ENCODE measurements around the gene GALM. TPM values are rescaled to one million over a fixed set of nuclear protein-coding genes. Genes with fewer than 3 reads are reported as not detected.

Gene GALM
- total and polyA plus RNA-seq, 2 of the 8 experiments (the other 6 are each of a cell fraction or from before 2014, with no cell fraction given): 9.9 to 13.1 TPM

- Histone ChIP-seq H3K4me1 (replicated peaks in 1 of 4; ENCODE audit: control insufficient read depth in 3 of 4, insufficient read depth in 4 of 4, low read length in 3 of 4) (peaks cover 0 to 4% (median 0%) of the 10 kb centered on the region in 4 experiments; a peak in 1 of 7 replicates), H2BK5ac (ENCODE audit: low read depth, low read length) (no peak overlapping the region), H3K14ac (ENCODE audit: insufficient read length) (no peak overlapping the region), H4K91ac (replicated peaks; ENCODE audit: insufficient read length, low read length) (no peak overlapping the region), H3K4me3 (ENCODE audit: extremely low read depth in 1 of 4, insufficient read depth in 2 of 4, low read depth in 3 of 4, low read length in 4 of 4) (no peak overlapping the region), H3K9ac (replicated peaks in 1 of 4; ENCODE audit: extremely low read depth in 1 of 4, low read depth in 3 of 4, low read length in 3 of 4) (no peak overlapping the region), H2AK5ac (ENCODE audit: low read depth, low read length) (no peak overlapping the region), H3K4ac (replicated peaks; ENCODE audit: insufficient read length, low read depth, low read length) (no peak overlapping the region), H2BK20ac (ENCODE audit: low read length) (no peak overlapping the region), H3K23ac (ENCODE audit: insufficient read length) (no peak overlapping the region), H3K27me3 (replicated peaks in 1 of 4; ENCODE audit: control insufficient read depth in 3 of 4, extremely low read depth in 1 of 4, insufficient read depth in 3 of 4, low read length in 3 of 4) (no peaks in the 10 kb centered on the region), H3K9me3 (ENCODE audit: insufficient read depth in 2 of 2, low read depth in 1 of 2, low read length in 1 of 2) (no peaks in the 10 kb centered on the region), H2BK12ac (ENCODE audit: low read depth, low read length) (no peak overlapping the region), H3K23me2 (ENCODE audit: low read depth, low read length) (no peaks in the 10 kb centered on the region), H4K8ac (ENCODE audit: extremely low read depth, insufficient read depth, low read length) (no peak overlapping the region), H3K4me2 (ENCODE audit: insufficient read depth in 1 of 2, low read depth in 2 of 2, low read length in 2 of 2) (no peak overlapping the region), H3K56ac (replicated peaks; ENCODE audit: insufficient read length, low read depth, low read length) (no peak overlapping the region), H3K18ac (ENCODE audit: extremely low read depth, low read length) (no peak overlapping the region), H4K5ac (ENCODE audit: insufficient read length, low read depth, low read length) (no peak overlapping the region), H2AFZ (ENCODE audit: low read length) (no peak overlapping the region), H3K36me3 (ENCODE audit: control insufficient read depth in 2 of 4, insufficient read depth in 4 of 4, low read length in 3 of 4) (no peaks in the 10 kb centered on the region), H3K27ac (ENCODE audit: low read depth, low read length) (no peak overlapping the region), H2BK120ac (replicated peaks; ENCODE audit: low read depth, low read length) (no peak overlapping the region), H3K79me1 (ENCODE audit: low read depth, low read length) (no peaks in the 10 kb centered on the region), H4K20me1 (replicated peaks in 1 of 2; ENCODE audit: control insufficient read depth in 1 of 2, insufficient read depth in 2 of 2, low read length in 2 of 2) (no peaks in the 10 kb centered on the region), H3K79me2 (ENCODE audit: control insufficient read depth in 1 of 2, insufficient read depth in 2 of 2, low read length in 2 of 2) (no peaks in the 10 kb centered on the region), H2BK15ac (ENCODE audit: low read length) (no peak overlapping the region)
- 90% methylated on average over 3 of the region's 3 CpGs; no CpG with 5 or more reads in 1 of the 2 experiments for WGBS, 2 experiments (ENCODE audit: extremely low coverage in 1 of 2, insufficient coverage in 1 of 2, insufficient read length in 1 of 2, insufficient replicate concordance in 2 of 2, low coverage in 1 of 2, low lambda C conversion rate in 2 of 2, missing lambda C conversion rate in 1 of 2)
- CTCF ChIA-PET (ENCODE audit: partially characterized antibody): interaction anchor here (0.6 to 1.6 kb wide), 5 partner anchors 9 to 257 kb away, joined by 3 to 7 read pairs (median 5); no protein-coding TSS in a partner anchor
- FAIRE-seq (no peak), DNase-seq (ENCODE audit: low read depth in 1 of 2, low spot score in 2 of 2) (no peak)
- POLR2A ChIA-PET (ENCODE audit: partially characterized antibody): interaction anchor here (0.7 to 1.5 kb wide), 3 partner anchors 10 to 22 kb away, joined by 3 to 4 read pairs (median 3); no protein-coding TSS in a partner anchor
- TF ChIP-seq SAP30 (IDR thresholded peaks at IDR 0.05; ENCODE audit: insufficient read depth, insufficient replicate concordance, low read length): no peak
These were observed 48.6 kb upstream of the GALM start for GRCh38 chr2:38617301-38617700.
